Trophoblast cell (in vitro differentiated cells and primary cell): ENCODE measurements around the gene ERCC1.

Experiments used
- DNase-seq, 2 donors: peaks; one replicate each; pipeline ENCODE4 v3.0.0-alpha.2; 2016
- H2AFZ ChIP-seq: 2 replicates; pipeline ENCODE4 v1.6.1; 2013; ENCODE audit warnings: low read length, moderate library complexity, mild to moderate bottlenecking; ENCODE audit not compliant: insufficient read depth, poor library complexity
- H2AK5ac ChIP-seq: 2 replicates; pipeline ENCODE4 v1.6.1; 2013; ENCODE audit warnings: mild to moderate bottlenecking, low read length
- H2BK120ac ChIP-seq: 2 replicates; pipeline ENCODE4 v1.6.1; 2013; ENCODE audit warnings: low read length, mild to moderate bottlenecking, moderate library complexity; ENCODE audit not compliant: insufficient read depth, poor library complexity
- H2BK12ac ChIP-seq: 2 replicates; pipeline ENCODE4 v1.6.1; 2013; ENCODE audit warnings: mild to moderate bottlenecking, low read length, moderate library complexity
- H2BK5ac ChIP-seq: 2 replicates; pipeline ENCODE4 v1.6.1; 2013; ENCODE audit warnings: low read length, low read depth, moderate library complexity, mild to moderate bottlenecking; ENCODE audit not compliant: poor library complexity
- H3K14ac ChIP-seq: 2 replicates; pipeline ENCODE4 v1.6.1; 2013; ENCODE audit warnings: mild to moderate bottlenecking, low read length
- H3K18ac ChIP-seq: 2 replicates; pipeline ENCODE4 v1.6.1; 2013; ENCODE audit warnings: mild to moderate bottlenecking, low read length
- H3K23ac ChIP-seq: 2 replicates; pipeline ENCODE4 v1.6.1; 2013; ENCODE audit warnings: low read length
- H3K27ac ChIP-seq: 2 replicates; pipeline ENCODE4 v1.5.1; 2013; ENCODE audit warnings: low read depth, mild to moderate bottlenecking, inconsistent platforms, low read length, moderate library complexity
- H3K27me3 ChIP-seq: 2 replicates; pipeline ENCODE4 v1.6.1; 2013; ENCODE audit warnings: inconsistent platforms, mild to moderate bottlenecking, low read length, moderate library complexity; ENCODE audit not compliant: insufficient read depth
- H3K36me3 ChIP-seq, 2 experiments: 1 replicate in 1 of 2; 2 replicates in 1 of 2; pipeline ENCODE4 v1.6.1; 2013; ENCODE audit warnings: low read length in 2 of 2, mild to moderate bottlenecking in 2 of 2, moderate library complexity in 1 of 2; ENCODE audit not compliant: insufficient read depth in 2 of 2, control insufficient read depth in 1 of 2
- H3K4ac ChIP-seq: 2 replicates; pipeline ENCODE4 v1.6.1; 2013; ENCODE audit warnings: low read depth, mild to moderate bottlenecking, low read length, moderate library complexity
- H3K4me1 ChIP-seq, 2 experiments: 1 replicate in 1 of 2; 2 replicates in 1 of 2; pipeline ENCODE4 v1.6.1; 2013; ENCODE audit warnings: low read length in 2 of 2, mild to moderate bottlenecking in 2 of 2, moderate library complexity in 1 of 2; ENCODE audit not compliant: insufficient read depth in 2 of 2, control insufficient read depth in 1 of 2
- H3K4me2 ChIP-seq: 2 replicates; pipeline ENCODE4 v1.6.1; 2013; ENCODE audit warnings: inconsistent platforms, mild to moderate bottlenecking, low read length, moderate library complexity
- H3K4me3 ChIP-seq: 2 replicates; pipeline ENCODE4 v1.5.1; 2013; ENCODE audit warnings: mild to moderate bottlenecking, low read depth, low read length, inconsistent platforms
- H3K79me1 ChIP-seq: one replicate; pipeline ENCODE4 v1.6.1; 2013; ENCODE audit warnings: low read length
- H3K79me2 ChIP-seq: 2 replicates; pipeline ENCODE4 v1.6.1; 2013; ENCODE audit warnings: low read length, mild to moderate bottlenecking; ENCODE audit not compliant: control insufficient read depth, insufficient read depth, poor library complexity
- H3K9ac ChIP-seq: 2 replicates; pipeline ENCODE4 v1.6.1; 2013; ENCODE audit warnings: mild to moderate bottlenecking, low read length
- H3K9me3 ChIP-seq: 2 replicates; pipeline ENCODE4 v1.6.1; 2013; ENCODE audit warnings: low read depth, mild to moderate bottlenecking, control low read depth, inconsistent platforms, low read length; ENCODE audit not compliant: insufficient read depth
- H4K12ac ChIP-seq: 2 replicates; pipeline ENCODE4 v1.6.1; 2013; ENCODE audit warnings: low read depth, mild to moderate bottlenecking, low read length, moderate library complexity
- H4K8ac ChIP-seq: 2 replicates; pipeline ENCODE4 v1.6.1; 2013; ENCODE audit warnings: low read depth, mild to moderate bottlenecking, low read length, moderate library complexity
- H4K91ac ChIP-seq: one replicate; pipeline ENCODE4 v1.6.1; 2013; ENCODE audit warnings: low read depth, mild to moderate bottlenecking, low read length, moderate library complexity
- WGBS: extraction: QIAGEN DNeasy Blood & Tissue Kit; methylation state at CpG from one replicate; pipeline ENCODE4 v1.1.7; 2013; ENCODE audit warnings: missing lambda C conversion rate; ENCODE audit not compliant: insufficient read length, insufficient coverage; ENCODE audit errors: extremely low coverage; 5-methylcytosine and 5-hydroxymethylcytosine counted together

ERCC1 gene

DNA sequence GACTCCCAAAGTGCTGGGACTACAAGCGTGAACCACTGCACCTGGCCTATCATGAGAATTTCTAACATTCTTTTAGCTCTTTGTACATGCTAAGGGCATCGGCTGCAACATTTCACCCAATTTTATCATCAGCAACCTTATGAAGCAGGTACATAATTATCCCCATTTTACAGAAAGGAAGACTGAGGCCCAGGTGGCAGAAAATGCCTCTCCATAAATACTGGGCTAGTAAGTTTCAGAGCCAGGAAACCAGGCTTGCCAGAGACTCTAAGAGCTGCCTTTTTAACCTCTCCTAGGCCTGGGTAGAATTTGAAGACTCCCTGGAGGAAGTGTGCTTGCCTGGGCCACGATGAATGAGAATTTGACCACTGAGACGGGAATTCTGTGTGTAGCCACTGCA is 55.6 kb downstream of the ERCC1 start:
- H3K4me3 ChIP-seq, result no peak overlapping the region
- H3K9ac ChIP-seq, result no peak overlapping the region
- no peak overlapping the region for H4K91ac ChIP-seq
- WGBS, result no CpG with 5 or more reads among the region's 4 CpGs
- H3K79me1 ChIP-seq, result peaks cover 7% of the 10 kb centered on the region
- no peaks in the 10 kb centered on the region for H3K9me3 ChIP-seq
- peak in 1 of 2 donors; percentile 27 for DNase-seq
- no peak overlapping the region for H2BK5ac ChIP-seq
- H3K27ac ChIP-seq, result no peak overlapping the region
- H3K23ac ChIP-seq, result no peak overlapping the region
- no peak overlapping the region for H2BK120ac ChIP-seq
- H2AK5ac ChIP-seq, result no peak overlapping the region
- H3K36me3 ChIP-seq, result peaks cover 20 to 24% of the 10 kb centered on the region in 2 experiments
- H3K27me3 ChIP-seq, result no peaks in the 10 kb centered on the region
- H4K12ac ChIP-seq, result no peak overlapping the region
- no peaks in the 10 kb centered on the region for H3K79me2 ChIP-seq
- H3K18ac ChIP-seq, result no peak overlapping the region
- peaks cover 5% of the 10 kb centered on the region in 2 experiments for H3K4me1 ChIP-seq
- no peak overlapping the region for H2BK12ac ChIP-seq
- no peak overlapping the region for H3K4me2 ChIP-seq
- H3K14ac ChIP-seq, result no peak overlapping the region
- H2AFZ ChIP-seq, result no peak overlapping the region
- H3K4ac ChIP-seq, result no peak overlapping the region
- H4K8ac ChIP-seq, result no peak overlapping the region

DNA sequence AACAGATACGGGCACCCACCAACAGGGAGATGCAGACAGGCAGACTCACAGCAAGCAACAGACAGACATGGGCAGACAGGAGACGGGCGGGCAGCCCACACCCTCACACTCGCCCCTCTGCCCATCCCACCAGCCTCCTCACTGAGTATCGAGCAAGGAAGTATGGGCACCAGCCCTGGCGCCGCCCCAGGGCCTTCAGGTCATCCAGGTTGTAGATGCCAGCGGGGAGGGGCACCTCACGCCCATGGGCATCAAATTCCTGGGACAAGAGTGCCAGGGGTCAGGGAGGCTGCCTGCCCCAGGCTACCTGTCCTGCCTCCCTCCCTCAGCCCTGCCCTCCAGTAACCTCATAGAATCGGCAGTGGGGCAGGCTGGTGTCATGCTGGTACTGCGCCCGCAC is 59.0 kb downstream of the ERCC1 start:
- H2BK120ac ChIP-seq, result no peak overlapping the region
- no peak overlapping the region for H3K4me3 ChIP-seq
- H4K91ac ChIP-seq, result no peak overlapping the region
- WGBS, result no CpG with 5 or more reads among the region's 12 CpGs
- DNase-seq, result no peak
- no peaks in the 10 kb centered on the region for H3K9me3 ChIP-seq
- H2AFZ ChIP-seq, result no peak overlapping the region
- H3K4ac ChIP-seq, result no peak overlapping the region
- no peak overlapping the region for H2BK12ac ChIP-seq
- no peaks in the 10 kb centered on the region for H3K79me2 ChIP-seq
- H3K18ac ChIP-seq, result no peak overlapping the region
- peaks cover 5% of the 10 kb centered on the region in 2 experiments for H3K4me1 ChIP-seq
- H3K27ac ChIP-seq, result no peak overlapping the region
- H3K36me3 ChIP-seq, result peaks cover 40% of the 10 kb centered on the region in 2 experiments
- H3K27me3 ChIP-seq, result no peaks in the 10 kb centered on the region
- no peak overlapping the region for H4K12ac ChIP-seq
- no peak overlapping the region for H4K8ac ChIP-seq
- H2BK5ac ChIP-seq, result no peak overlapping the region
- H3K4me2 ChIP-seq, result no peak overlapping the region
- no peaks in the 10 kb centered on the region for H3K79me1 ChIP-seq
- no peak overlapping the region for H3K23ac ChIP-seq
- H3K9ac ChIP-seq, result no peak overlapping the region
- H2AK5ac ChIP-seq, result no peak overlapping the region
- H3K14ac ChIP-seq, result no peak overlapping the region

DNA sequence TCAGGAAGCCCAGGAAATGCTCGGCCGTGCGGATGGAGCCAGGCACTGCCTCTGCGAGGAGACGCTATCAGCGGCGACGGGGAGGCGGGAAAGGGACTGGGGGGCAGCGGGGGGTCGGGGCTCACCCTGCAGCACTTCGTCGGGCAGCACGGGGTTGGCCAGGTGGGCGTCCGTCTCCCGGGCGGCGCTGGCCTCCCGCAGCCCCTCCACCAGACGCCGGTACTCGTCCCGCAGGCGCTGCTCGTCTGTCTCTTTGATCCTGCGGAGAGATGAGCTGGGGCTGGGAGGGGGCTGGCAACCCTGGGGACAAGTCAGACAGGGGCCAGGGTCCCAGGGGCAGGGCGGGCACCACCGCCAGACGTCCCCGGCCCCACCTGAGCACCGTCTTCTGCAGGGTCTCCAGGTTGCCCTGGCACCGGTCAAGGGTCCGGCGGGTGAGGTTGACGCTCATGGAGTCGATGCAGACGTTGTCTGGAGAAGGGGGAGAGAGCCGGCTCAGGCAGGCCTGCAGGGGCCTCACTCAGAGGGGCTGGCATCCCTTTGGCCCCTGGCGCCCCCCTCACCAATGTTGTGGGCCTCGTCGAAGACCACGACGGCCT is 59.8 kb downstream of the ERCC1 start:
- peaks cover 2 to 3% of the 10 kb centered on the region in 2 experiments for H3K4me1 ChIP-seq
- H3K27ac ChIP-seq, result no peak overlapping the region
- no peak overlapping the region for H2BK120ac ChIP-seq
- no peak for DNase-seq
- no peaks in the 10 kb centered on the region for H3K27me3 ChIP-seq
- H3K9me3 ChIP-seq, result no peaks in the 10 kb centered on the region
- H2AK5ac ChIP-seq, result no peak overlapping the region
- H3K79me2 ChIP-seq, result no peaks in the 10 kb centered on the region
- H3K18ac ChIP-seq, result no peak overlapping the region
- no peak overlapping the region for H2BK12ac ChIP-seq
- no peak overlapping the region for H4K12ac ChIP-seq
- no peak overlapping the region for H3K4ac ChIP-seq
- no peak overlapping the region for H3K4me2 ChIP-seq
- H3K4me3 ChIP-seq, result no peak overlapping the region
- no peak overlapping the region for H3K9ac ChIP-seq
- no peak overlapping the region for H3K14ac ChIP-seq
- H4K8ac ChIP-seq, result no peak overlapping the region
- no peak overlapping the region for H2AFZ ChIP-seq
- H4K91ac ChIP-seq, result no peak overlapping the region
- H3K23ac ChIP-seq, result no peak overlapping the region
- H3K36me3 ChIP-seq, result peaks cover 46% of the 10 kb centered on the region in 2 experiments
- H2BK5ac ChIP-seq, result no peak overlapping the region
- H3K79me1 ChIP-seq, result no peaks in the 10 kb centered on the region
- no CpG with 5 or more reads among the region's 44 CpGs for WGBS

GRCh38 chr19:45362291-45362690 is 61.4 kb downstream of the ERCC1 start:
- Histone ChIP-seq H3K18ac (no peak overlapping the region), H3K79me1 (no peaks in the 10 kb centered on the region), H3K9me3 (no peaks in the 10 kb centered on the region), H4K8ac (no peak overlapping the region), H2AK5ac (no peak overlapping the region), H4K91ac (no peak overlapping the region), H3K4ac (no peak overlapping the region), H2AFZ (no peak overlapping the region), H4K12ac (no peak overlapping the region), H2BK12ac (no peak overlapping the region), H3K36me3 (peaks cover 48 to 56% of the 10 kb centered on the region in 2 experiments), H3K14ac (no peak overlapping the region), H3K27me3 (no peaks in the 10 kb centered on the region), H3K27ac (no peak overlapping the region), H3K9ac (no peak overlapping the region), H2BK5ac (no peak overlapping the region), H3K23ac (no peak overlapping the region), H3K4me2 (no peak overlapping the region), H3K4me3 (no peak overlapping the region), H3K4me1 (no peaks in the 10 kb centered on the region), H2BK120ac (no peak overlapping the region), H3K79me2 (no peaks in the 10 kb centered on the region)
- DNase-seq, result no peak
- WGBS, result no CpG with 5 or more reads among the region's 16 CpGs
